Midbrain (tissue), 1 donor: ENCODE data around the gene COL4A2.
A peak's percentile ranks its signal among the peaks of the same experiment; 100 is the strongest.

ENCODE experiments used
- DNase-seq: peaks from one replicate; lab custom pipeline; 2025; lab: John Stamatoyannopoulos, UW

COL4A2 gene

DNA sequence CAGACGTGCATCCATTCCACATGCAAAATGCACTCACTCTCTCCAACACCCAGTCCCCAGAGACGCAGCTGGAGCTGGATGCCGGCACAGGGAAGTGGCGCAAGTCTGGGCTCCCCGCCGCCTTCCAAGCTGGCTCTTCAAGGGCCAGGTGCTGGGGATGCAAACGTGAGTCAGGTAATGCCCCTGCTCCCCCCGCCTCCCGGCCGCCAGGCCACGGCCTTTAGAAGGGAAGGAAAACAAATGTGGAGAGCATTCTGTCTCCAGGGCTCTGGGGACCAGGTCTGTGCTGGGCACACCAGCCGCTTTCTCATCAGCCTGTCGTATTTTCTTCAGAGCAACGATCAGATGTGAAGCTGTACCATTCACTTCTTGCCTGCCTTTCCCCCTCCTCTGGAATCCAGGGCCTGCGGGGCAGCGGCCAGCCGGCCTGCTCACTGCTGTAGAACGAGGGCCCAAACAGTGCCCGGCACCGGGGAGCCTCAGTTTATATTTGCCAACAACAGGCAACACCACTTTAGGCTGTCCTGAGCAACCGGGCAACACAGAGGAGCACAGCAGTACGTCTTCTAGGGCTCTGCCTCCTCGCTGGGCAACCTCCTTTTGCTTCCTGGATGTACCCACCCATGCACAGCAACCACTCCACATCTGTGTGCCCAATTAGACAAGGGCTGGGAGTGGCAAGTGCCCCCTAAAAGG lies 250.7 kb downstream of the COL4A2 start:
- DNase-seq = no peak

GRCh38 chr13:110559429-110559943 lies 252.4 kb downstream of the COL4A2 start:
- DNase-seq = peak; percentile 65

GRCh38 chr13:110559986-110560385 lies 252.9 kb downstream of the COL4A2 start:
- no peak for DNase-seq

- DNase-seq = peak; percentile 34
These were observed 253.7 kb downstream of the COL4A2 start for GRCh38 chr13:110560601-110561343.

- peak; percentile 56 for DNase-seq
These were observed 254.4 kb downstream of the COL4A2 start, which contains the start of gene RAB20 for GRCh38 chr13:110561344-110562035. TSS of gene RAB20 (minus strand) at chr13:110561722. CDS start at chr13:110561519, 203 bp downstream.

DNA sequence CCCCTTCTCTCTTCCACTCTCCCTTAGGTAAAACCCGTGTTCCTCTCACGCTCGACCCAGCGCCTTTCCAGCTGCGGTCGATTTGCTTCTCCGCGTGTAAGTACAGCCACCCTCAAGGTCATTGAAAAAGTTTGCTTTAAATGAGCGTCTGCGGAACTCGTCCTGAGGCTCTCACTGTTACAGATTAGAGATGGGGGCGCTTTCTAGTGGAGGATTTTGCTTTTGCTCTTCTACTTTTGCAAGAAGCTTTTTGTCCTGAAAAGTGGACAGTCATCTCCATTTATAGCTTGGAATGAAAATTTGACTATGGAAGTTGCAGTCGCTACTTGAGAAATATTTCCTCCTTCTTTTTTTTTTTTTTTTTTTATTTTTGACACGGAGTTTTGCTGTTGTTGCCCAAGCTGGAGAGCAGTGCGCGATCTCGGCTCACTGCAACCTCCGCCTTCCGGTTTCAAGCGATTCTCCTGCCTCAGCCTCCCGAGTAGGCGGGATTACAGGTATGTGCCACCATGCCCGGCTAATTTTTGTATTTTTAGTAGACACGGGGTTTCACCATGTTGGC lies 255.0 kb downstream of the COL4A2 start:
- DNase-seq = no peak
